Thoracic aorta (tissue), 2 donors: ENCODE data around the gene MDM4. TPM values are rescaled to one million over a fixed set of nuclear protein-coding genes. Genes with fewer than 3 reads are reported as not detected.
"Not testable (repeated sequence)": the region's sequence is repeated elsewhere in the genome, so short reads cannot be mapped to it uniquely, and the experiment has no call there.

Experiments used
- ATAC-seq: fragments of 150-250 bp; one replicate; pipeline ENCODE4 v1.8.0; 2017; ENCODE audit warnings: low read depth; ENCODE audit not compliant: insufficient number of reproducible peaks, low FRiP score
- DNase-seq: peaks from one replicate; pipeline ENCODE4 v3.0.0-alpha.2; 2020; ENCODE audit warnings: low spot score
- H3K27ac ChIP-seq, 2 donors: fragments of 200-600 bp; sonication (generic); 1 replicate in 1 of 2; 2 replicates in 1 of 2; pipeline ENCODE4 v1.5.1; 2016; ENCODE audit warnings: mild to moderate bottlenecking in 2 of 2, moderate library complexity in 2 of 2
- H3K27me3 ChIP-seq: fragments of 200-600 bp; sonication (generic); replicated peaks from 2 replicates; pipeline ENCODE4 v1.6.0; 2016; ENCODE audit warnings: mild to moderate bottlenecking; ENCODE audit not compliant: insufficient read depth
- H3K36me3 ChIP-seq: fragments of 200-600 bp; sonication (generic); one replicate; pipeline ENCODE4 v1.5.1; 2016
- H3K4me1 ChIP-seq, 2 donors: fragments of 200-600 bp; sonication (generic); 1 replicate in 1 of 2; 2 replicates in 1 of 2; pipeline versions ENCODE4 v1.5.1 to v1.6.0; 2016; ENCODE audit warnings: low read depth in 2 of 2, mild to moderate bottlenecking in 1 of 2; ENCODE audit not compliant: control insufficient read depth in 1 of 2
- H3K4me3 ChIP-seq: fragments of 200-600 bp; sonication (generic); 2 replicates; pipeline ENCODE4 v1.5.1; 2016; ENCODE audit warnings: mild to moderate bottlenecking
- H3K9me3 ChIP-seq: fragments of 200-600 bp; sonication (generic); 2 replicates; pipeline ENCODE4 v1.5.1; 2016
- total RNA-seq, 2 donors: library from RNA; depleted of rRNA; stranded (reverse); fragments of >200 nt; gene quantifications; one replicate each; pipeline versions ENCODE4 v1.1.0 to v1.2.3, GENCODE V29; 2016
- TF ChIP-seq, protein P1 (sequence below): fragments of 200-600 bp; sonication (generic); IDR thresholded peaks from one replicate; pipeline ENCODE4 v1.5.1; 2019; ENCODE audit warnings: antibody characterized with exemption

MDM4 gene
- total RNA-seq, 2 donors from 2014 or later: 79.9 to 126 TPM

DNA sequence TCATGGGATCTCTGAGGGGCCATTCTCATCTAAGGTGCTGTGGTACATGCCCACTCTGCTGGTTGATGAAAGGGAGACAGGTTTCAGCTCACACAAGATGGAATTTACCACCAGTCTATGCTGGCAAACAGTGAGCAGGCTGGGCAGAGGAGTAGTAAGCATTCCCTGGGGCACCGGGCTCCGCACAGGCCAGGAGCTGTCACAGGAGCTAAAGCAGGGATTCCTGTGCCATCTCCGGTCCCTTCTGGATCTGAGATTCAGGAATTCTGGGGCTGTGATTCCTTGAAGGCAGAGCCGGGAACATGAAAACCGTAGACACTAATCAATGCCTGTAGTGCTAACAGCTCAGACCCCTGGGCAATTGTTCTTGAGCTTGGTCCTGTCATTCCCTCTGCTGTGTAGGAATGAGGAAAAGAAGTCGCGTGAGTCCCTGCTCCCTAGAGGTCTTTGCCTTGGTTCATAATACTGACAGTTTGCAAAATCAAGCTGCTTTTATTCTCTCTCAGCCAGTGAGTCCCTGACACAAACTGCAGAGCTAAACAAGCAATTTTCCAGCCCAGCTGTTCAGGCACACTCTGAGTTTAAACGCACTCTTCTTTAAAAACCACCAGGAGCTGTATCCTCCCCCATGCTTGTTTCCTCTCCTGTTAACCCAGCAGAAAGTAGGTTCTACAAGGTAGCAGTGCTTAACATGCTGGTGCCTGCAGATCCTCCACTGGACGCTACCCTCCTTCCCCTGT, 52.5 kb downstream of the MDM4 start:
- H3K27ac ChIP-seq: no peak overlapping the region
- ATAC-seq (no peak), DNase-seq (no peak)
- H3K9me3 ChIP-seq: no peaks in the 10 kb centered on the region
- no peaks in the 10 kb centered on the region for H3K36me3 ChIP-seq
- TF ChIP-seq, protein P1, sequence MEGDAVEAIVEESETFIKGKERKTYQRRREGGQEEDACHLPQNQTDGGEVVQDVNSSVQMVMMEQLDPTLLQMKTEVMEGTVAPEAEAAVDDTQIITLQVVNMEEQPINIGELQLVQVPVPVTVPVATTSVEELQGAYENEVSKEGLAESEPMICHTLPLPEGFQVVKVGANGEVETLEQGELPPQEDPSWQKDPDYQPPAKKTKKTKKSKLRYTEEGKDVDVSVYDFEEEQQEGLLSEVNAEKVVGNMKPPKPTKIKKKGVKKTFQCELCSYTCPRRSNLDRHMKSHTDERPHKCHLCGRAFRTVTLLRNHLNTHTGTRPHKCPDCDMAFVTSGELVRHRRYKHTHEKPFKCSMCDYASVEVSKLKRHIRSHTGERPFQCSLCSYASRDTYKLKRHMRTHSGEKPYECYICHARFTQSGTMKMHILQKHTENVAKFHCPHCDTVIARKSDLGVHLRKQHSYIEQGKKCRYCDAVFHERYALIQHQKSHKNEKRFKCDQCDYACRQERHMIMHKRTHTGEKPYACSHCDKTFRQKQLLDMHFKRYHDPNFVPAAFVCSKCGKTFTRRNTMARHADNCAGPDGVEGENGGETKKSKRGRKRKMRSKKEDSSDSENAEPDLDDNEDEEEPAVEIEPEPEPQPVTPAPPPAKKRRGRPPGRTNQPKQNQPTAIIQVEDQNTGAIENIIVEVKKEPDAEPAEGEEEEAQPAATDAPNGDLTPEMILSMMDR: no peak
- H3K27me3 ChIP-seq: no peaks in the 10 kb centered on the region
- no peak overlapping the region for H3K4me3 ChIP-seq
- H3K4me1 ChIP-seq: no peaks in the 10 kb centered on the region

DNA sequence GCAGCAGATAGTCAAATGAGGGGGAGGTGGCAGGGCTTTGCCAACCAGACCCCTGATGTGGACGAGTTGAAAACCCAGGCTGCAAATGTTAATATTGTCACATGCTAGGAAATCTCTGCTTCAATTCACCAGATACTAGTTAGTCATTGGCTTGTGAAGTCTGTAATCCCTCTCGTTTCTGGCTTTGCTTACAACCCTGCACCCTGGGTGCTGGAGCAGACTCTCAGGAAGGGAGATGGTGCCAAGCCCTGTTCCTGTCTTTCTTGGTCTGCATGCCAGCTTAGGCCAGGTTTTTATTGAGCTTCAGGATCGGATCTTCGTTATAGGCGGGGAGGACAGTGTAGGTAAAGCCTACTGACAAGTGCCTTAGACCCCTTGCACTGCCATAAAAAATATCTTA, 53.3 kb downstream of the MDM4 start:
- no peaks in the 10 kb centered on the region for H3K36me3 ChIP-seq
- H3K27me3 ChIP-seq: no peaks in the 10 kb centered on the region
- TF ChIP-seq, protein P1: no peak
- DNase-seq (no peak), ATAC-seq (no peak)
- no peaks in the 10 kb centered on the region for H3K9me3 ChIP-seq
- no peak overlapping the region for H3K4me3 ChIP-seq
- no peaks in the 10 kb centered on the region for H3K4me1 ChIP-seq
- no peak overlapping the region for H3K27ac ChIP-seq

DNA sequence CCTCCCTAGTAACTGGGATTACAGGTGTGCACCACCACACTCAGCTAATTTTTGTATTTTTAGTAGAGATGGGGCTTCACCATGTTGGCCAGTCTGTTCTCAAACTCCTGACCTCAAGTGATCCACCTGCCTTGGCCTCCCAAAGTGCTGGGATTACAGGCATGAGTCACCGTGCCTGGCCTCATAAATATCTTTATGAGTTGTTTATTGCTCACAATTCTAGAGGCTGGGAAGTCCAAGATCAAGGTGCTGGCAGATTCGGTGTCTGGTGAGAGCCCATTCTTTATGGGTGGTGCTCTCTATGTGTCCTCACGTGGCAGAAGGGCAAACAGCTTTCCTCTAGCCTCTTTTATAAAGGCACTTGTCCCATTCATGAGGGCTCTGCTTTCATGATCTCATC, 53.8 kb downstream of the MDM4 start:
- not testable (repeated sequence) for H3K4me3 ChIP-seq, DNase-seq, H3K4me1 ChIP-seq, ATAC-seq, H3K27ac ChIP-seq, H3K36me3 ChIP-seq, H3K27me3 ChIP-seq, H3K9me3 ChIP-seq

DNA sequence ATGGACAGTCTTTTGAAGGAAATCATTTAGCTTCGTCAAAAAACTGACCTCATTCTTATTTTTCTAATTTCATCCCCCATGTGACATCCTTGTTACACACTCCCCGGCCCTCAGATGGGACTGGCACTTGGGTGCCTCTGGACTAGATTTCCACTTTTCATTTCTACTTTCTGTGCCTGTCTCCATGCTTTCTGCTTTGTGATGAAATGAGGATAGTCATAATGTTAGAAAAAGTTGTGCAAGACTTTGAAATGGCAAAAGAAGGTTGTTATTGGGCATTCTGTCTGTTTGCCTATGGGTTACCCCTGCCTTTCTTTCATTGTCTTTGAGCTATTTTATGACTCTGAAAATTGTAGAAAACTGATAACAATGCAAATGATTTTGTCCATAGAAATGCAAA, 54.9 kb downstream of the MDM4 start:
- TF ChIP-seq, protein P1: no peak
- H3K4me3 ChIP-seq: no peak overlapping the region
- H3K4me1 ChIP-seq: no peaks in the 10 kb centered on the region
- H3K27ac ChIP-seq: no peak overlapping the region
- DNase-seq (no peak), ATAC-seq (no peak)
- H3K9me3 ChIP-seq: no peaks in the 10 kb centered on the region
- H3K27me3 ChIP-seq: no peaks in the 10 kb centered on the region
- H3K36me3 ChIP-seq: no peaks in the 10 kb centered on the region

DNA sequence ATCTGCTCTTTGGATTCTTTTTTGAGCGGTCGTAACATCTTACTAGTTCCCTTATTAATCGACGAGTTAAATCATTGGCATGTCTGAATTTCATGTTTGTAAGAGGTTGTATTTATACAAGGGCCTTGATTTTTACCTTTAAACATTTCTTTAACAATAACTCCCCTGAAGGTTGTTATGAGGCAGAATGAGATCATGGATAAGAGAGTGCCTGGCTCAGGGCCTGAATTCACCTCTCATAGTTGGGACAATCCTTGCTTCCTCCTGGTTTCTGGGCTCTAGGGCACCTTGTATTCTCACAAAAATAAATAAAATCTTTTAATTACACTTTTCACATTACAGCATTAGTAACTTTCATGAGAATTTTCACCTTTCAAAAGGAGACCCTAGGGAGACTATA, 55.4 kb downstream of the MDM4 start:
- ATAC-seq (no peak), DNase-seq (no peak)
- Histone ChIP-seq H3K36me3 (no peaks in the 10 kb centered on the region), H3K4me3 (no peak overlapping the region), H3K4me1 (no peaks in the 10 kb centered on the region), H3K27me3 (no peaks in the 10 kb centered on the region), H3K9me3 (no peaks in the 10 kb centered on the region), H3K27ac (no peak overlapping the region)
- TF ChIP-seq, protein P1: no peak
